GM21737 (cell line): ENCODE results near the gene GOLGA1.
"Not testable (repeated sequence)": the region's sequence is repeated elsewhere in the genome, so short reads cannot be mapped to it uniquely, and the experiment has no call there.

ENCODE experiments used
- ATAC-seq: cut with Tn5 transposase; IDR thresholded peaks from one replicate; pipeline ENCODE4 v1.9.1; 2021; ENCODE audit warnings: mild to moderate bottlenecking, moderate library complexity; ENCODE audit not compliant: unreplicated experiment

GOLGA1 gene, protein sequence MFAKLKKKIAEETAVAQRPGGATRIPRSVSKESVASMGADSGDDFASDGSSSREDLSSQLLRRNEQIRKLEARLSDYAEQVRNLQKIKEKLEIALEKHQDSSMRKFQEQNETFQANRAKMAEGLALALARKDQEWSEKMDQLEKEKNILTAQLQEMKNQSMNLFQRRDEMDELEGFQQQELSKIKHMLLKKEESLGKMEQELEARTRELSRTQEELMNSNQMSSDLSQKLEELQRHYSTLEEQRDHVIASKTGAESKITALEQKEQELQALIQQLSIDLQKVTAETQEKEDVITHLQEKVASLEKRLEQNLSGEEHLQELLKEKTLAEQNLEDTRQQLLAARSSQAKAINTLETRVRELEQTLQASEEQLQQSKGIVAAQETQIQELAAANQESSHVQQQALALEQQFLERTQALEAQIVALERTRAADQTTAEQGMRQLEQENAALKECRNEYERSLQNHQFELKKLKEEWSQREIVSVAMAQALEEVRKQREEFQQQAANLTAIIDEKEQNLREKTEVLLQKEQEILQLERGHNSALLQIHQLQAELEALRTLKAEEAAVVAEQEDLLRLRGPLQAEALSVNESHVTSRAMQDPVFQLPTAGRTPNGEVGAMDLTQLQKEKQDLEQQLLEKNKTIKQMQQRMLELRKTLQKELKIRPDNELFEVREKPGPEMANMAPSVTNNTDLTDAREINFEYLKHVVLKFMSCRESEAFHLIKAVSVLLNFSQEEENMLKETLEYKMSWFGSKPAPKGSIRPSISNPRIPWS

DNA sequence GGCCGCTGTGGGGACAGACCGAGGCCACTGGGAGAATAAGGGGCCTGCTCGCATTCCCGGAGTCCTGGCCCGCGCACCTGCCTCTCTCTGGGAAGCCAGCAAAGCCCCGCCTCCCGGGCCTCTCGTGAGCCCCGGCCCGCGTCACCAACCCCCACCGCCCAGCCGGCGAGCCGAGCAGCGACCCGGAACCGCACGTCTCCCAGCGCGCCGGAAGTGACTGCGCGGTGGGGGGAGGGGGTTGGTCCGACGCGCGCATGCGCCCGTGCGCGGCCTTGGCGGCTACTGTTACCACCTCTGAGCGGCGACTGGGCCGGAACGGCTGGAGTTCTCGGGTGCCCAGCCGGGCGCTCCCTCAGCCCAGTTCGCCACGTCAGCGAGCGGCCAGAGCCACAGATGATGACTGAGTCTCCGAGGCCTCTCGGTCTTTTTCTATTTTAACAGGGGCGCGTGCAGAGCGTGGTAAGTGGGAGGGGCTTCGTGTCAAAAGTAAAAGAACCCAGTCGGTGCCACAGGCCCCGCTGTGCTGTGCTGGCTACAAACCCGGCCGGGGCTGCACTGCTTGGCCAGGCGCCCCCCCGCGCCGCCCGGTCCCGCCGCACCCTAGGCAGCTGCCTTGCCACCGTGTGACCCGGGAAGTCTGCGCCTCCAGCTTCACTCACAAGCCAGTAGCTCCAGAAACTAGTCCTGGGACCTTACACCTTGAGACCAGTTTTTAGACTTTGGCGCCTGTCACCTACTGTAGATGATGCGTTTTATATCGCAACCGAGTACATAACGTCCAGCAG lies at the start of gene GOLGA1:
Gene GOLGA1 (minus strand): TSS at position 190 of the 785 bp plus-strand sequence. CDS start 2,372 bp downstream, outside the sequence.
- peak; percentile 84 for ATAC-seq

DNA sequence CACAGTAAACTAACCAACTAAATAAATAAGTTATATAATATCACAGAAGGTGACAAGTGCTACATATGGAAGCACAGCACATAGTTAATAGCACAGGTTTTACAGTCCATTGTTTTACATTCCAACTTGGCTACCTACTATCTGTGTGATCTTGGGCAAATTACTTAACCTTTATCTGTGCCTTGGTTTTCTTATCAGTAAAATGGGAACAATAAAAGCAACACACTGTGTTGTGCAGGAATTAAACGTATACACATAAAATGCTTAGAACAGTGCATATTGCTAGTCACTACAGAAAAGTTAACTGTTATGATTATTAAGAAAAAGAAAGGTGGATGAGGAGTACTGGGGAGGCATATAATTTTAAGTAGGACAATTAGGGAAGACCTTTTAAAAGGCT lies 42.8 kb upstream of the GOLGA1 start:
- ATAC-seq = no peak

DNA sequence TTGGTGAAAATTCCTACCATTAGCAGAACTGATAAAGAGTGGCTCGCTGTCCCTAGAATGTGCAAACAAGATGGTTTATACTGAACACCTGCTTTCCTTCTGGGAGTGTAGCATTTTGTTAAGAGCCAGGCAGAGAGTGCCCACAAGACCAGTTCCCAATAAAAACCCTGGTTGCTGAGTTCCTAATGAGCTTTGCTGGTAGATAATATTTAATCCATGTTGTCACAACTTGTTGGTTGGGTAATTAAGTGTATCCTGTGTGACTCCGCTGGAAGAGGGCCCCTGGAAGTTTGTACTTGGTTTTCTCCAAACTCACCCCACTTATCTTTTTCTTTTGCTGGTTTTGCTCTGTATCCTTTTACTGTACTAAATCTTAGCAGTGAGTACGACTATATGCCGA lies 39.5 kb upstream of the GOLGA1 start:
- no peak for ATAC-seq

DNA sequence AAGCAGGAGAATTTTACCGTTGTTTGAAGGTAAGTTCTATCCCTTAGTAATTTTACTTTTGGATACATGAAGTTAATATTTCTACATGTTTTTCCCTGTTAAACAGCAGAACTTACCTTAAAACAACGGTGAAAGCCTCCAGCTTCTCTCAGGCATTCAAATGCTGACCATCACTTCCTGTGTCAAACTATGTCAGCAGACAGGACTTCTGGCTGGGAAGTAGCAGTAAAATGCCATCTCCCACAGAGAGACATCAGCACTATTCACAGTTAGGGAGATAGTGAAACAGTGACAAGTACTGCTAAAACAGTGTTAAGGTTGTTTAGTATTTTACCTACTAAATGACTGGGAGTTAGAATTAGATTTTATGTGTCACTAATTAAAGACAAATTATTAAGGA lies 34.2 kb upstream of the GOLGA1 start:
- no peak for ATAC-seq

DNA sequence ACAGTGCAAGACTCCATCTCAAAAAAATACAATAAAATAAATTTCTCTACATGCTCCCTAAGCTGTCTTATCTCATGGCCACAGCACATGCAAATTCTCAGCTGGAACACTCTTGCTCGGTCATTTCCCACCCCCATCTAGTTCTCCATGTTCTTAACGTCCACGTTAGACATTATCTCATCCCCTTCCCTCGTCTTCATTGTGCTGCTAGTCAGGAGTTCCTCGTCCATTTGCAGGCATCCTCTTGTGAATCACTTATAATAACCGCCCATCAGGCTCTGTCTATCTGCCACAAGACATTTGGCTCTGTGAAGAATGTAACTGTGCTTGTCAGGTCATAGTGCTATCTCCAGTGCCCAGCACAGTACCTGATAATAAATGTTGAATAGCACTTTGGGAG lies 32.9 kb upstream of the GOLGA1 start:
- ATAC-seq = no peak

DNA sequence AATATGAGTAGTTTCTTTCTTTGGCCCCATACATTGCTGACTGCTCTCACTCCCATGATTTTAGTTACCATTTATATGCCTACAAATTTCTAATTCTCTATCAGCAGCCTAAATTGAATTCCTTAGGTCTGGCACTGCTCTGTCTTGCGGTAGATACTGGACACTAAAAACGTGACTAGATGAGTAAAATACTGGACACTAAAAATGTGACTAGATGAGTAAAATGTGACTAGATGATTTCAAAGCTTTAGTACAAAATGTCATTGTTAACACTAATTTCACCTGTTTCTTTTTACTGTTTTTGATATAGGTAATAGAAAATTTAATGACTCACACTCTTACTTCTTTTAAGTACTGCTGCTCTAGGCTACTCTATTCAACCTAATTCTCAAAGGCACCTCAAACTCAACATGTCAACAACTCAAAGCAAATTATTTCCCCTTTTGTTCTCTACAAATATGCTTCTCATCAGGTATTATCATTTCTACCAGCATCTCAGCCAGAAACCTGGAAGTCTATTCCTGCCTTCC lies 31.4 kb upstream of the GOLGA1 start:
- no peak for ATAC-seq

DNA sequence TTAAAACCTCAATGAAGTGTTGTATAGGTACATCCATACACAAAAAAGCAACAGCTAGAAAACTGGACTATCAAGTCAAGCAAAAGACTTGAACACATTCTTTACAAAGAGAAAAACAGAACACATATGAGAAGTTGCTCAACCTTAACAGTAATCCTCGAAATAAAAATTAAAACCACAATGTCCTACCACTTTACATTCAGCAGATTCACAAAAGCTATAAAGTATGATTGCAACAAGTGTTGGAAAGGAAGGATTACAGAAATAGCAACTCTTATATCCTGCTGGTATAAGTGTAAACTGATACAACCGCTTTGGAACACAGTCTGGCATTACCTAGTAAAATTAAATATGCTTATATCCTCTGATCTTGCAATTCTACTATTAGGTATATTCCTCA lies 28.5 kb upstream of the GOLGA1 start:
- no peak for ATAC-seq

DNA sequence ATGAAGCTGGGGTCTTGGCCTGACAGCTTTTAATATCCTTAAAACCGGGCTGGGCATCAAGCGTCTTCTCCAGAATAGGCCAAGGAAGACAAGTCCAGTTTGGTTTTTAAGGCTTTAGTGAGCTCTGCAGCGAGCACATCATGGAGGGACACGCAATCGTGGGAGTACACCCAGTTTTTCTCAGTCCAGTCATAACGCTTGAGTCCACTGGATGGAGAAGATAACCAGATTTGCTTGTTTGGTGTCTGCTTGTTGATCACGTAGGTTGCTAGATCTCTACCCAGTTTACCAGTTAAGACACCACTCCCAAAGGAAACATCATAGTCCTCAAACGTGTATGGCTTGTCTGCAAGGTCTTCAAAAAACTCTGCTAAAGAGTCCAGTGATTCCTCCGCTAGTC lies 27.4 kb upstream of the GOLGA1 start:
- ATAC-seq = no peak

DNA sequence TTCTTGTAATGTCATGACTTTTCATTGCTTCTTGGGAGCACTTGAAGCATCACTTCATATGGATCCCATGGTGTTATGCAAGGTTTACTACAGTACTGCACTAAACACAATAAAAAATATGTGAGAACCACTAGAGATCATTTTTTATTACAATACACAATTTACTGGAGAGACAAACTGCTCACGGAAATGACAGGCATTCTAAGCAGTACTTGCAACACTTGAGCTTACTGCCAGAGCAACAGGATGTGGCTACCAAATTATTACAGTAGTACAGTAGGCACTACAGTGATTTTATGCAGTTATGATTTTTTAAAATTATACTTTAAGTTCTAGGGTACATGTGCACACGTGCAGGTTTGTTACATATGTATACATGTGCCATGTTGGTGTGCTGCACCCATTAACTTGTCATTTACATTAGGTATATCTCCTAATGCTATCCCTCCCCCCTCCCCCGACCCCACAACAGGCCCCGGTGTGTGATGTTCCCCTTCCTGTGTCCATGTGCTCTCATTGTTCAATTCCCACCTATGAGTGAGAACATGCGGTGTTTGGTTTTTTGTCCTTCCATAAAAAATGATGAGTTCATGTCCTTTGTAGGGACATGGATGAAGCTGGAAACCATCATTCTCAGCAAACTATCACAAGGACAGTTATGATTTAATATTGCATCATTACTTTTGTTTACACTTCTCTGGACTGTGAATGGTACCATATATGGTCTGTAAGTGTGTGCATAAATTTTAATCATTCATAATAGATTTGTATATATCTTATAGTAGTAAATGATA lies 25.1 kb upstream of the GOLGA1 start:
- not testable (repeated sequence) for ATAC-seq

DNA sequence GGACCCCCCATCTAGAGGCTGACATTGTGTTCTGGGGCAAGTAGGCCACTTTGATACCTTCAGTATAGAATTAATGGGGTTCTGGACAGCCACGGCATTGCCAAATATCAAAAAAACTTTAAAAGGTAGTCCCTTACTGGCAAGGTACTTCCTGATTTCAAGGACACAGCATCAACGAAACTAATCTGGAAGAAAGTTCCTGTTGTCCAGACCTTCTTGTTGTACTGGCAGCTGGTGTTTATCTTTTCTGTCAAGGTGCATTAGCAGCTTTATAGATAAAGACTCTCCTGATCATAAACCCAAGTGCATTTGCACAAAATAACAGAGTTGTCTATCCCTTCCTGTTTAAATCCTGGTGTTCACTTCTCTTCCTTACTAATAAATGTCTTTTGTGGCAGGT lies 23.7 kb upstream of the GOLGA1 start:
- ATAC-seq = no peak

DNA sequence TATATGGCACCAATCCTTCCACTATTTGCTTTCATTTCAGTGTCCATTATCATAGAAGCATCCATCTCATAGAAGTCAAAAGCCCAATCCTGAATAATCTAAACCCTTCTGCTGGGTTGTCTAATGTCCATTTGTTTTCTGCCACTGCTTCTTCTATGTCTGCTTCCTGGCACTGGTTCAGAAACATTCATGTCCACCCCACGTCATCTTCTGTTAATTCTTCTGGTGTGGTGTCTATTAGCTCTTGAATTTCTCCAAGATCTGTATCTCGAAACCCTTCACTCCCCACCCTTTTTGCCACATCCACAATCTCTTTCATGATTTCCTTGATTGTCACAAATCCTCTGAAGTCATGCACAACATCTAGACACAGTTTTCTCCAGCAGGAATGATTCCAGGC lies 23.2 kb upstream of the GOLGA1 start:
- no peak for ATAC-seq

DNA sequence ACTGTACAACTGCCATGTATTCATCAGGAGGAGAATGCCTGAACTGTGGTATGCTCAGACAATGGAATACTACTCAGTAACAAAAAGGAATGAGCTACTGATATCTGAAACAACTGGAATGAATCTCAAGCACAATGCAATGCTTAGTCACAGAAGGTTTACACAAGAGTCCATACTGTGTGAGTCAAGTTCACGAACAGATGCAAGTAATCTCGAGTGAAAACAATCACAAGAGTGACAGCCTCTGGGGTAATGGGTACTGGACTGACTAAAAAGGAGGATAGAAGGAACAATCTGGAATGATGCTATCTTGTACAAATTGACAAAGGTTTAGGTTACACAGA lies 19.5 kb upstream of the GOLGA1 start:
- no peak for ATAC-seq

DNA sequence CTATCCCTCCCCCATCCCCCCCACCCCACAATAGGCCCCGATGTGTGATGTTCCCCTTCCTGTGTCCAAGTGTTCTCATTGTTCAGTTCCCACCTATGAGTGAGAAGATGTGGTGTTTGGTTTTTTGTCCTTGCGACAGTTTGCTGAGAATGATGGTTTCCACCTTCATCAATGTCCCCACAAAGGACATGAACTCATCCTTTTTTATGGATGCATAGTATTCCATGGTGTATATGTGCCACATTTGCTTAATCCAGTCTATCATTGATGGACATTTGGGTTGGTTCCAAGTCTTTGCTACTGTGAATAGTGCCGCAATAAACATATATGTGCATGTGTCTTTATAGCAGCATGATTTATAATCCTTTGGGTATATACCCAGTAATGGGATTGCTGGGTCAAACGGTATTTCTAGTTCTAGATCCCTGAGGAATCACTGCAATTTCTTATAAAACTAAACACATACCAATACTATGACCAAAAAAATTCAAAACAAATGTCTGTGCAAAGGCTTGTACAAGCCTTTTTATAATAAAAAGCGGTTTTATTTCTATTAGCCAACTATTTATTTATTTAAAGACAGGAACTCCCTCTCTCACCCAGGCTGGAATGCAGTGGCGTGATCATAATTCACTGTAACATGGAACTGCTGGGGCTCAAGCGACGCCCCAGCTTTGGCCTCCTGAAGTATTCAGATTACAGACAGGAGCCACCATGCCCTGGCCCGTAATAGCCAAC lies 19.0 kb upstream of the GOLGA1 start:
- not testable (repeated sequence) for ATAC-seq

DNA sequence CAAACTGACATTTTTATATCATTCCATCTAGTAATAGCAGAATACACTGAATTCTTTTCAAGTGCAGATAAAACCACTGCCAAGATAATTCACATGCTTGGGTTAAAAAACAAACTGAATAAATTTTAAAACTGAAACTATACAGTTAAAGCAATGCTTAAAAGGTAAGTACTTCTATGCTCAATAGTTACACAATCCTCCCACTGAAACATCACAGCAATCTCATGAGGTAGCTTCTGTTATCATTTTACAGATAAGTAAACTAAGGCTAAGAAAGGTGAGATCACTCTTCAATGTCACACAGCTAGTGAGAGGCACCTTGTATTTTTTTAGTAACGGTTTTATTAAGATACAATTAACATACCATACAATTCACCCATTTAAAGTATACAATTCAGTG lies 13.4 kb upstream of the GOLGA1 start:
- no peak for ATAC-seq

DNA sequence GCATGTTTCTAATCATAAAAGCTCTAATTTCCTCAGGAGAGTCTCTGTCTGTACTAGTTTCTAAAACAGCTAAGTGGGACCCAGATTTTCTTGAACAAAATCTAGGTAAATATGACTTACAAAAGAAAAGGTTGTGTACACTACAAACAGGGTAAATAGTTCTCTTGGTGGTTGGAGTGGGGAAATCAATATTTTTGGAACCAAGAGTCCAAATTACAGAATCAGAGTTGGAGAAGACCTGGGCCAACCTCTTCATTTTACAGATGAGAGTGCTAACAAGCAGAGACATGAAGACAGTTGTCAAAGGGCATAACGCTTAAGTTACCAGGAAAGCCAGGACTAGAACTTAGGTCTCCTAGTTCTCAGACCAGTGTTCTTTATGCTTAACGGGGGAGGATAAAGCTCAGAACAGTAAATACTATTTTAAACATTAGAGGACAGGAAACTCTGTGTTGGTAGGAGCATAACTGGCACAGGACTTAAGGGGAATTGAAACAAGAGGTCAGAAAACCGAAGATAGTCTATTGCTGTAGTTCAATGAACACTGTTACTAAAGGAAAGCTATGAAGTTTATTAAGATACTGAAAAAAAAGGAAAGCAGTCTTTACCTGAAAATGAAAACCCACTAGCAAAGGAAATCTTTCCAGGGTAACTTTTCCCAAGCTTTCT lies 9.3 kb upstream of the GOLGA1 start:
- no peak for ATAC-seq

DNA sequence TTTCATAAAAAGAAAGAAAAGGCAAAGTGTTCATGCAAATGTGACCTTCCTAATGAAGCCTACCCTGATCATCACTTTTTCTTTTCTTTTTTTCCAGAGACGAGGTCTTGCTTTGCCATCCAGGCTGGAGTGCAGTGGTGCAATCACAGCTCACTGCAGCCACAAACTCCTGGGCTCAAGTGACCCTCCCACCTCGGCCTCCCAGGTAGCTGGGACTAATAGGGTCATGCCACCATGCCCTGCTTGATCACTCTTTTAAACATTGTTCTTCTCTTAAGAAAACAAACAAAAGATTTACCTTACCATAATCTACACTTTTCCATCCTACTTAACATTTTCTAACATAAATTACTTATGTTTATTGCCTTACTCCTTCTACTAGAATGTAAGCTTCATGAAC lies 8.5 kb upstream of the GOLGA1 start:
- no peak for ATAC-seq

DNA sequence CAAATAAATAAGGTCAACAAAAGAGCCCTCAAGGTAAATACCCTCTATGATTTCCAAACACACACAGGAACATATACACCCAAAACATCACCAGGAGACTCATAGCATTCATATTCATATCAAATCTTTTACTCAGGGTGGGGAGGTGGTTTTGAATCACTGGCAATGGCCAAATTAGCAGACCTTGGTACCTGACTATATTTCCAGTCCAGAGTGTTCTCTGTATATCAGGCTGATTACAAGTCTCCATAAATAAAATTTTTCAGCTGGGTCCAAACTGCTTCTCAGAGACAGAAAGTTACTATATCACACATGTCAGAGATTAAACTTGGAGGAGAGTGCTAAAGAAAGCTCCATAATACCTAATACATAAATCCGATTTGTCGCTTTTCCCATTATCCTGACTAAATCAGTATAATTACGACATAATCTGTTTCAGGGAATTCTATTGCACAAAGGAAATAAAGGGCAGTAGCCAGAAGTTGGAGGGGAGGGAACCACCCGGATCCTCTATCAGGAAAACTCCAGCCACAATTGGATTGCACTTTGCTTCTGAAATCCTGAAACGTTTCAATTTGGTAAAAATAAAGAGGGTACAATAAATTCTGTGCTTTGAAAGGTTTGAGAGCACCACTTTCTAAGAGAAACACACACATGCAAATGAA lies 7.0 kb upstream of the GOLGA1 start:
- ATAC-seq = no peak

DNA sequence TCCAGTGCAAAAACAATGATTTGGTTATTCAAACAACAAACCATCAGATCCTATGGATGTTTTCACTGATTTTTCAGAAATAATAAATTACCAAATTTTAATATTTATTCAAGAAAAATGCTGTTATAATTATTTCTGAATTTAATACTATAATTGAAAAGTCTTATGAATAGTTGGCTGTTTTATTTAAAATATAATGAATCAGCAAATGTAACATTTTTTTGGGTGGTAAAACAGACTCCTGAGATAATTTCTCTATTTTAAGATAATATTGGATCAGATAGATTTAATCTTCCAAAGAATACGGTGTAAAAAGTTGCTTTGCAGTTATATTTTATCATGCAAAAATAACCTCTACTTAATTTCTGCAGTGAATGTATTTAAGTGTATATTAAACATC lies 5.3 kb upstream of the GOLGA1 start:
- ATAC-seq = no peak
